K562 (cell line): ENCODE results near the gene SCARF2.

Experiments
- ARID3A ChIP-seq: IDR thresholded peaks from 2 replicates; pipeline ENCODE4 v1.6.1; 2012; ENCODE audit warnings: low read depth, low read length, improper control_type of control experiment, borderline replicate concordance
- ASH1L ChIP-seq: fragments of 450-650 bp; IDR thresholded peaks from 2 replicates; pipeline ENCODE4 v1.6.1; 2018; ENCODE audit warnings: borderline replicate concordance, mild to moderate bottlenecking, low read depth; ENCODE audit not compliant: partially characterized antibody
- C11orf30 ChIP-seq: fragments of 450-650 bp; IDR thresholded peaks from 2 replicates; pipeline ENCODE4 v1.6.1; 2016; ENCODE audit warnings: low read depth, mild to moderate bottlenecking
- ZNF146 ChIP-seq: IDR thresholded peaks from one replicate; pipeline ENCODE4 v1.6.1; 2018; ENCODE audit warnings: missing compliant biosample characterization; ENCODE audit not compliant: unreplicated experiment
- ZNF778 ChIP-seq: fragments of 450-650 bp; formaldehyde crosslinking; IDR thresholded peaks from 2 replicates; pipeline ENCODE4 v1.4.0; 2020; ENCODE audit warnings: mild to moderate bottlenecking, moderate library complexity

GRCh38 chr22:20464096-20464614 is 26.5 kb upstream of the SCARF2 start:
- TF ChIP-seq ASH1L (no peak), ARID3A (no peak), ZNF146 (CRISPR knock-in tag) (no peak), ZNF778 (CRISPR knock-in tag) (no peak), C11orf30 (no peak)
